Measurements from ENCODE around the gene ATCAY. TPM values are rescaled to one million over a fixed set of nuclear protein-coding genes. Genes with fewer than 3 reads are reported as not detected.

Gene ATCAY
- total RNA-seq, result 0.18 and 0.28 TPM in 2 replicates

GRCh38 chr19:3880471-3881271 lies at the start of gene ATCAY:
ATCAY (plus strand) TSS chr19:3880685; CDS start chr19:3885768, 5,083 bp downstream.

GRCh38 chr19:3868770-3869456 lies 11.6 kb upstream of the ATCAY start, which contains the start of gene ZFR2:
ZFR2 (minus strand) TSS chr19:3869038; CDS start chr19:3869017, 21 bp downstream.

GRCh38 chr19:3932931-3933810 lies 52.7 kb downstream of the ATCAY start, which contains the start of gene NMRK2:
NMRK2 (plus strand) TSS chr19:3933069; CDS start chr19:3933672, 603 bp downstream.

GRCh38 chr19:3970808-3971598 lies 90.5 kb downstream of the ATCAY start, which contains the start of gene DAPK3:
DAPK3 (minus strand) TSS chr19:3971099; CDS start chr19:3969735, 1,364 bp downstream.

Other genes starting within 250 kb of the ATCAY start
- 12.5 and 23.0 TPM in 2 replicates for gene PIP5K1C, start 180.2 kb upstream of the ATCAY start, total RNA-seq
- not detected in 2 replicates for gene TJP3, start 172.3 kb upstream of the ATCAY start, total RNA-seq
- gene APBA3, start 119.0 kb upstream of the ATCAY start, total RNA-seq, result 11.7 and 15.7 TPM in 2 replicates
- gene MRPL54, start 118.0 kb upstream of the ATCAY start, total RNA-seq, result 45.1 and 73.7 TPM in 2 replicates
- gene RAX2, start 108.5 kb upstream of the ATCAY start, total RNA-seq, result not detected in 2 replicates
- gene MATK, start 94.3 kb upstream of the ATCAY start, total RNA-seq, result under 0.01 and 0.09 TPM in 2 replicates
- gene ZFR2, start 11.6 kb upstream of the ATCAY start, total RNA-seq, result not detected in 2 replicates
- gene NMRK2, start 52.4 kb downstream of the ATCAY start, total RNA-seq, result not detected in 2 replicates
- gene DAPK3, start 90.4 kb downstream of the ATCAY start, total RNA-seq, result 135 and 149 TPM in 2 replicates
- gene EEF2, start 104.8 kb downstream of the ATCAY start, total RNA-seq, result 4,154 and 4,292 TPM in 2 replicates
- gene PIAS4, start 127.1 kb downstream of the ATCAY start, total RNA-seq, result 20.1 and 25.1 TPM in 2 replicates
- gene ZBTB7A, start 186.2 kb downstream of the ATCAY start, total RNA-seq, result 8.5 and 13.2 TPM in 2 replicates
- gene MAP2K2, start 243.4 kb downstream of the ATCAY start, total RNA-seq, result 243 and 270 TPM in 2 replicates